HG02943 (cell line): ENCODE data around the gene RALGAPB.
"Not testable (repeated sequence)": the region's sequence is repeated elsewhere in the genome, so short reads cannot be mapped to it uniquely, and the experiment has no call there.

Experiments used
- ATAC-seq: cut with Tn5 transposase; IDR thresholded peaks from one replicate; pipeline ENCODE4 v1.9.1; 2021; ENCODE audit warnings: mild to moderate bottlenecking, low read depth, moderate library complexity; ENCODE audit not compliant: unreplicated experiment

Gene RALGAPB

GRCh38 chr20:38479596-38479995 is 7.0 kb downstream of the RALGAPB start:
- no peak for ATAC-seq

GRCh38 chr20:38485041-38485440 is 12.4 kb downstream of the RALGAPB start:
- no peak for ATAC-seq

- no peak for ATAC-seq
Measured at GRCh38 chr20:38489181-38489580, 16.5 kb downstream of the RALGAPB start.

- ATAC-seq: no peak
Measured at GRCh38 chr20:38497246-38497935, 24.7 kb downstream of the RALGAPB start.

GRCh38 chr20:38498909-38499308 is 26.3 kb downstream of the RALGAPB start:
- no peak for ATAC-seq

- ATAC-seq: no peak
Measured at GRCh38 chr20:38499366-38499765, 26.7 kb downstream of the RALGAPB start.

- no peak for ATAC-seq
Measured at GRCh38 chr20:38501858-38502436, 29.3 kb downstream of the RALGAPB start.

GRCh38 chr20:38504368-38505090 is 31.9 kb downstream of the RALGAPB start:
- ATAC-seq: no peak

- ATAC-seq: no peak
Measured at GRCh38 chr20:38505091-38505455, 32.4 kb downstream of the RALGAPB start.

GRCh38 chr20:38511726-38512125 is 39.1 kb downstream of the RALGAPB start:
- ATAC-seq: not testable (repeated sequence)

- no peak for ATAC-seq
Measured at GRCh38 chr20:38514185-38514584, 41.5 kb downstream of the RALGAPB start.

GRCh38 chr20:38514947-38515346 is 42.3 kb downstream of the RALGAPB start:
- no peak for ATAC-seq

GRCh38 chr20:38515631-38516030 is 43.0 kb downstream of the RALGAPB start:
- ATAC-seq: no peak

- no peak for ATAC-seq
Measured at GRCh38 chr20:38519426-38519825, 46.8 kb downstream of the RALGAPB start.

- no peak for ATAC-seq
Measured at GRCh38 chr20:38520261-38520660, 47.6 kb downstream of the RALGAPB start.

- no peak for ATAC-seq
Measured at GRCh38 chr20:38523697-38524096, 51.1 kb downstream of the RALGAPB start.

- no peak for ATAC-seq
Measured at GRCh38 chr20:38528167-38528566, 55.5 kb downstream of the RALGAPB start.

GRCh38 chr20:38531021-38531420 is 58.4 kb downstream of the RALGAPB start:
- ATAC-seq: no peak

- ATAC-seq: no peak
Measured at GRCh38 chr20:38534756-38535155, 62.1 kb downstream of the RALGAPB start.

GRCh38 chr20:38536310-38536709 is 63.7 kb downstream of the RALGAPB start:
- ATAC-seq: no peak

- ATAC-seq: no peak
Measured at GRCh38 chr20:38537176-38537575, 64.5 kb downstream of the RALGAPB start.

GRCh38 chr20:38538789-38539188 is 66.1 kb downstream of the RALGAPB start:
- no peak for ATAC-seq
